Endothelial cell of umbilical vein (primary cell): ENCODE data around the gene FARP1. TPM values are rescaled to one million over a fixed set of nuclear protein-coding genes. Genes with fewer than 3 reads are reported as not detected.

ENCODE experiments used
- BruUV-seq: library from RNA; stranded (reverse); fragments of 400-500 nt; replicated peaks from 2 replicates; lab custom pipeline; 2021; lab: Mats Ljungman, UMichigan
- CTCF ChIA-PET: fragments of 300-600, 350-600 bp; sonication (Branson Sonifier 250); formaldehyde crosslinking; loops from one replicate; lab custom pipeline; 2021; ENCODE audit warnings: antibody characterized with exemption, inconsistent platforms; lab: Charles Lee
- POLR2A ChIA-PET: fragments of 300-600, 350-600 bp; sonication (Branson Sonifier 250); formaldehyde crosslinking; loops from one replicate; lab custom pipeline; 2021; ENCODE audit warnings: antibody characterized with exemption, inconsistent platforms; lab: Charles Lee
- DNase-seq: peaks from one replicate; pipeline ENCODE4 v3.0.0-alpha.2; 2011; ENCODE audit warnings: low read depth, low spot score
- FAIRE-seq: peaks from 2 replicates; lab custom pipeline; 2011; peaks lifted over from hg19 to GRCh38; lab: Jason Lieb, UNC
- H2AFZ ChIP-seq: 2 replicates; pipeline ENCODE4 v1.6.0; 2012; ENCODE audit warnings: low read depth, low read length, control low read depth, inconsistent platforms
- H3K27ac ChIP-seq: 2 replicates; pipeline ENCODE4 v1.5.1; 2011; ENCODE audit warnings: low read depth, mild to moderate bottlenecking, control low read depth, low read length, moderate library complexity; ENCODE audit not compliant: insufficient read depth
- H3K27me3 ChIP-seq, 2 experiments: 2 replicates each; pipeline versions ENCODE4 v1.6.0 to v1.6.1; 2011; ENCODE audit warnings: low read length in 2 of 2, mixed read lengths in 1 of 2; ENCODE audit not compliant: control insufficient read depth in 2 of 2, insufficient read depth in 2 of 2
- H3K36me3 ChIP-seq, 2 experiments: 2 replicates in 1 of 2; 3 replicates in 1 of 2; pipeline ENCODE4 v1.5.1; 2011; ENCODE audit warnings: low read length in 2 of 2, mild to moderate bottlenecking in 1 of 2, moderate library complexity in 1 of 2; ENCODE audit not compliant: control insufficient read depth in 2 of 2, insufficient read depth in 2 of 2; ENCODE audit errors: extremely low read depth in 1 of 2
- H3K4me1 ChIP-seq: 3 replicates; pipeline ENCODE4 v1.5.1; 2011; ENCODE audit warnings: mild to moderate bottlenecking, low read length; ENCODE audit not compliant: control insufficient read depth, insufficient read depth; ENCODE audit errors: extremely low read depth
- H3K4me2 ChIP-seq: 2 replicates; pipeline ENCODE4 v1.6.1; 2011; ENCODE audit warnings: low read length, control low read depth, mixed read lengths; ENCODE audit not compliant: insufficient read depth
- H3K4me3 ChIP-seq, 3 experiments: fragments of 200-600 bp in 1 of 3; sonication (generic), shearing (Covaris generic) in 1 of 3; replicated peaks in 1 of 3; 2 replicates each; pipeline ENCODE4 v1.5.1; 2011 to 2016; ENCODE audit warnings: control low read depth in 3 of 3, low read length in 3 of 3, mild to moderate bottlenecking in 2 of 3, inconsistent platforms in 1 of 3, low read depth in 1 of 3, moderate library complexity in 1 of 3; ENCODE audit not compliant: insufficient read depth in 1 of 3
- H3K79me2 ChIP-seq: 2 replicates; pipeline ENCODE4 v1.6.0; 2012; ENCODE audit warnings: low read length, inconsistent platforms; ENCODE audit not compliant: control insufficient read depth, insufficient read depth
- H3K9ac ChIP-seq: replicated peaks from 2 replicates; pipeline ENCODE3; 2011; ENCODE audit warnings: low read length, control low read depth; ENCODE audit not compliant: insufficient read depth; ENCODE audit errors: extremely low read depth
- H3K9me1 ChIP-seq: replicated peaks from 3 replicates; pipeline ENCODE4 v1.6.0; 2011; ENCODE audit warnings: mild to moderate bottlenecking, low read length; ENCODE audit not compliant: control insufficient read depth, insufficient read depth; ENCODE audit errors: extremely low read depth
- H3K9me3 ChIP-seq: replicated peaks from 2 replicates; pipeline ENCODE4 v1.5.1; 2012; ENCODE audit warnings: low read length, inconsistent platforms; ENCODE audit not compliant: control insufficient read depth, insufficient read depth
- H4K20me1 ChIP-seq: replicated peaks from 2 replicates; pipeline ENCODE3; 2011; ENCODE audit warnings: mild to moderate bottlenecking, low read length; ENCODE audit not compliant: control insufficient read depth, insufficient read depth; ENCODE audit errors: extremely low read depth
- EZH2 ChIP-seq: IDR thresholded peaks from 2 replicates; pipeline ENCODE4 v1.6.1; 2012; ENCODE audit warnings: borderline replicate concordance, low read depth, mild to moderate bottlenecking, moderate library complexity, low read length, inconsistent platforms; ENCODE audit not compliant: severe bottlenecking
- FOS ChIP-seq: IDR thresholded peaks from 2 replicates; pipeline ENCODE4 v1.6.1; 2011; ENCODE audit warnings: mild to moderate bottlenecking, low read length, moderate library complexity, borderline replicate concordance; ENCODE audit not compliant: insufficient read depth
- GATA2 ChIP-seq: IDR thresholded peaks from 2 replicates; pipeline ENCODE4 v1.7.0; 2011; ENCODE audit warnings: low read depth, mild to moderate bottlenecking, moderate library complexity, mixed read lengths, low read length; ENCODE audit not compliant: insufficient read length, insufficient read depth
- JUN ChIP-seq: IDR thresholded peaks from 2 replicates; pipeline ENCODE4 v1.6.1; 2011; ENCODE audit warnings: borderline replicate concordance, low read depth; ENCODE audit not compliant: insufficient read length, insufficient read depth
- MYC ChIP-seq: IDR thresholded peaks from one replicate; pipeline ENCODE4 v1.6.1; 2011; ENCODE audit warnings: mild to moderate bottlenecking, low read depth, low read length
- POLR2A ChIP-seq: IDR thresholded peaks from 2 replicates; pipeline ENCODE4 v1.6.1; 2012; ENCODE audit warnings: low read depth, mild to moderate bottlenecking, control low read depth, low read length
- POLR2AphosphoS5 ChIP-seq: IDR thresholded peaks from 2 replicates; pipeline ENCODE4 v1.6.1; 2012; ENCODE audit warnings: low read depth, mild to moderate bottlenecking, control low read depth, low read length, moderate library complexity; ENCODE audit not compliant: insufficient read depth
- dilution Hi-C: fragments of 300-500 bp; cut with MboI; formaldehyde crosslinking; loops from one replicate; pipeline ENCODE4 v1.15.0; 2019; ENCODE audit warnings: low sequenced_read_pairs; ENCODE audit not compliant: extremely low pct_ligation_motif_present
- intact Hi-C: fragments of 100-400 bp; cut with micrococcal nuclease; formaldehyde crosslinking; loops from one replicate; pipeline ENCODE4 v1.10.0; 2022
- polyA plus RNA-seq, 4 experiments: library from polyadenylated mRNA; depleted of rRNA in 3 of 4; stranded (reverse) in 3 of 4; unstranded in 1 of 4; fragments of >200 nt; gene quantifications; 2 replicates each; pipeline versions ENCODE4 v1.2.1 to v1.2.3, GENCODE V29; 2011 to 2012; ENCODE audit warnings: missing spikeins in 1 of 4
- total RNA-seq: library from RNA; stranded (reverse); gene quantifications from 2 replicates; pipeline ENCODE4 v1.2.3, GENCODE V29; 2021
- TF ChIP-seq, protein P1 (sequence below), 2 donors: IDR thresholded peaks; 1 replicate in 1 of 2; 2 replicates in 1 of 2; pipeline ENCODE4 v1.5.1; 2011; ENCODE audit warnings: low read length in 2 of 2, mild to moderate bottlenecking in 2 of 2, moderate library complexity in 2 of 2, control low read depth in 1 of 2, inconsistent platforms in 1 of 2, low read depth in 1 of 2; ENCODE audit not compliant: insufficient read depth in 1 of 2; ENCODE audit errors: extremely low read depth in 1 of 2
- TF ChIP-seq, protein P2 (sequence below): IDR thresholded peaks from 2 replicates; pipeline ENCODE4 v1.6.1; 2011; ENCODE audit not compliant: insufficient read depth, insufficient read length

Gene FARP1
- total and polyA plus RNA-seq, 2 donors (not counting 3 experiments of a cell fraction or from before 2014, with no cell fraction given) = 19.0 to 77.7 TPM

DNA sequence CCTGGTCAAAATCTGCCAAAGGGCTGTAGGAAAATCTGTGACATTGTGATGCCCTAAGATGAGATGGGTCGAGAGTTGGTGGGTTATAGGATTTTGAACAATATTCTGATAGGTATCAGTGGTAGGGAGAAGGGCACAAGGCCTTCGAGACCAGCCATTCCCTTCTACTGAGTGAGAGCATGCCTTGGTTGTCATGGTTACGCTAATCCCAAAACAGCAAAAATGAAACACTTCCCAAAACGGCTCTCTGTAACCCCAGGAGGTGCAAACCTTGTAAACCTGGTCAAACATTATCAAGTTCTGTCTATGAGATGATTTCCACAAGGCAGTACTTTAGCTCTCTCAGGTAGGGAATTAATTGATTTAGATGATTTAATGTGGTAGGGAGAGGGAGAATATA lies 192.8 kb downstream of the FARP1 start:
- Histone ChIP-seq H3K79me2 (no peaks in the 10 kb centered on the region), H3K27me3 (no peaks in the 10 kb centered on the region), H3K4me1 (no peaks in the 10 kb centered on the region), H3K9me3 (no peaks in the 10 kb centered on the region), H4K20me1 (no peaks in the 10 kb centered on the region), H3K9me1 (no peaks in the 10 kb centered on the region), H3K4me2 (no peak overlapping the region), H3K36me3 (no peaks in the 10 kb centered on the region), H3K9ac (no peak overlapping the region), H3K4me3 (no peak overlapping the region), H3K27ac (no peak overlapping the region), H2AFZ (no peak overlapping the region)
- no TSS peak for BruUV-seq
- no peak for FAIRE-seq
- TF ChIP-seq, protein P1, sequence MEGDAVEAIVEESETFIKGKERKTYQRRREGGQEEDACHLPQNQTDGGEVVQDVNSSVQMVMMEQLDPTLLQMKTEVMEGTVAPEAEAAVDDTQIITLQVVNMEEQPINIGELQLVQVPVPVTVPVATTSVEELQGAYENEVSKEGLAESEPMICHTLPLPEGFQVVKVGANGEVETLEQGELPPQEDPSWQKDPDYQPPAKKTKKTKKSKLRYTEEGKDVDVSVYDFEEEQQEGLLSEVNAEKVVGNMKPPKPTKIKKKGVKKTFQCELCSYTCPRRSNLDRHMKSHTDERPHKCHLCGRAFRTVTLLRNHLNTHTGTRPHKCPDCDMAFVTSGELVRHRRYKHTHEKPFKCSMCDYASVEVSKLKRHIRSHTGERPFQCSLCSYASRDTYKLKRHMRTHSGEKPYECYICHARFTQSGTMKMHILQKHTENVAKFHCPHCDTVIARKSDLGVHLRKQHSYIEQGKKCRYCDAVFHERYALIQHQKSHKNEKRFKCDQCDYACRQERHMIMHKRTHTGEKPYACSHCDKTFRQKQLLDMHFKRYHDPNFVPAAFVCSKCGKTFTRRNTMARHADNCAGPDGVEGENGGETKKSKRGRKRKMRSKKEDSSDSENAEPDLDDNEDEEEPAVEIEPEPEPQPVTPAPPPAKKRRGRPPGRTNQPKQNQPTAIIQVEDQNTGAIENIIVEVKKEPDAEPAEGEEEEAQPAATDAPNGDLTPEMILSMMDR (IDR thresholded peaks at IDR 0.05; ENCODE audit: extremely low read depth in 1 of 2, insufficient read depth in 1 of 2, low read depth in 1 of 2, low read length in 2 of 2) = no peak
- no peak for TF ChIP-seq FOS
- TF ChIP-seq, protein P2, sequence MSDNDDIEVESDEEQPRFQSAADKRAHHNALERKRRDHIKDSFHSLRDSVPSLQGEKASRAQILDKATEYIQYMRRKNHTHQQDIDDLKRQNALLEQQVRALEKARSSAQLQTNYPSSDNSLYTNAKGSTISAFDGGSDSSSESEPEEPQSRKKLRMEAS = no peak
- TF ChIP-seq JUN = no peak
- no peak for TF ChIP-seq GATA2
- no peak for TF ChIP-seq POLR2A
- no peak for TF ChIP-seq MYC
- no peak for TF ChIP-seq POLR2AphosphoS5
- TF ChIP-seq EZH2 = no peak
- dilution Hi-C loops (no loop called here), intact Hi-C loops (no loop called here)
- ChIA-PET POLR2A (no interaction called here), CTCF (no interaction called here)
- no peak for DNase-seq
